ENCODE measurements around the gene HUNK. TPM values are rescaled to one million over a fixed set of nuclear protein-coding genes. Genes with fewer than 3 reads are reported as not detected.

Gene HUNK
- total RNA-seq, 1 donor from 2014 or later: 1.9 TPM

- Histone ChIP-seq H3K27ac (no peak overlapping the region), H3K36me3 (no peaks in the 10 kb centered on the region), H3K4me1 (no peaks in the 10 kb centered on the region), H3K4me3 (no peak overlapping the region), H3K27me3 (ENCODE audit: low read depth) (no peaks in the 10 kb centered on the region), H3K9me3 (no peaks in the 10 kb centered on the region)
- intact Hi-C loops (cut with DNase I): no loop called here
- ATAC-seq: peak in 1 of 2 donors; percentile 22
- no peak for DNase-seq
- TF ChIP-seq CTCF (IDR thresholded peaks at IDR 0.05): no peak
Observed at GRCh38 chr21:31986035-31986856, 113.4 kb downstream of the HUNK start.

- Histone ChIP-seq H3K9me3 (no peaks in the 10 kb centered on the region), H3K27ac (no peak overlapping the region), H3K4me3 (no peak overlapping the region), H3K4me1 (no peaks in the 10 kb centered on the region), H3K36me3 (no peaks in the 10 kb centered on the region), H3K27me3 (ENCODE audit: low read depth) (no peaks in the 10 kb centered on the region)
- no peak for TF ChIP-seq CTCF (IDR thresholded peaks at IDR 0.05)
- intact Hi-C loops (cut with DNase I): no loop called here
- ATAC-seq: peak in 1 of 2 donors; percentile 20
- DNase-seq: no peak
Observed at GRCh38 chr21:31987696-31988095, 114.9 kb downstream of the HUNK start.

- no peaks in the 10 kb centered on the region for H3K36me3 ChIP-seq
- no peak for TF ChIP-seq CTCF (IDR thresholded peaks at IDR 0.05)
- no peak for ATAC-seq
- no peak overlapping the region for H3K4me3 ChIP-seq
- no peaks in the 10 kb centered on the region for H3K9me3 ChIP-seq
- H3K27ac ChIP-seq: no peak overlapping the region
- no peak for DNase-seq
- H3K27me3 ChIP-seq (ENCODE audit: low read depth): no peaks in the 10 kb centered on the region
- H3K4me1 ChIP-seq: no peaks in the 10 kb centered on the region
- intact Hi-C loops (cut with DNase I): no loop called here
Observed at GRCh38 chr21:31988492-31989290, 115.9 kb downstream of the HUNK start.

GRCh38 chr21:31991356-31992331, 118.8 kb downstream of the HUNK start:
- H3K9me3 ChIP-seq: no peaks in the 10 kb centered on the region
- no peaks in the 10 kb centered on the region for H3K36me3 ChIP-seq
- ATAC-seq: no peak
- H3K27ac ChIP-seq: no peak overlapping the region
- intact Hi-C loops (cut with DNase I): no loop called here
- no peaks in the 10 kb centered on the region for H3K27me3 ChIP-seq (ENCODE audit: low read depth)
- DNase-seq: no peak
- H3K4me1 ChIP-seq: no peaks in the 10 kb centered on the region
- H3K4me3 ChIP-seq: no peak overlapping the region
- no peak for TF ChIP-seq CTCF (IDR thresholded peaks at IDR 0.05)

GRCh38 chr21:31992391-31992790, 119.6 kb downstream of the HUNK start:
- DNase-seq: no peak

More at GRCh38 chr21:31992391-31992790, 119.6 kb downstream of the HUNK start:
- Histone ChIP-seq H3K9me3 (no peaks in the 10 kb centered on the region), H3K4me3 (no peak overlapping the region), H3K27me3 (ENCODE audit: low read depth) (no peaks in the 10 kb centered on the region), H3K36me3 (no peaks in the 10 kb centered on the region), H3K27ac (no peak overlapping the region), H3K4me1 (no peaks in the 10 kb centered on the region)
- no peak for TF ChIP-seq CTCF (IDR thresholded peaks at IDR 0.05)
- intact Hi-C loops (cut with DNase I): no loop called here
- no peak for ATAC-seq
